Cortex of kidney (tissue), 1 donor: ENCODE measurements around the gene FRMD4B.
"Not testable (repeated sequence)": the region's sequence is repeated elsewhere in the genome, so short reads cannot be mapped to it uniquely, and the experiment has no call there.

Source experiments
- DNase-seq: peaks from one replicate; lab custom pipeline; 2025; lab: John Stamatoyannopoulos, UW

The FRMD4B gene

DNA sequence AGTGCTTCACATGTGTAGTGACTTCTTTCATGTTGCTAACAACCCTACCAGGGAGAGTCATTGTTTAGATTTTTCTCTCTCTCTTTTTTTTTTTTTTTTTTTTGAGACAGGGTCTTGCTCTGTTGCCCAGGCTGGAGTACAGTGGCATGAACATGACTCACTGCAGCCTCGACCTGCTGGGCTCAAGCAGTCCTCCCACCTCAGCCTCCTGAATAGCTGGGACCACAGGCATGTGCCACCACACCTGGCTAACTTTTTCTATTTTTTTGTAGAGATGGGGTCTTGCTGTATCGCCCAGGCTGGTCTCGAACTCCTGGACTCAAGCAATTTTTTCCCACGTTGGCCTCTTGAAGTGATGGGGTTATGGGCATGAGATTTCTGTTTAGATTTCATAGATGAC, 63.4 kb downstream of the FRMD4B start:
- DNase-seq: not testable (repeated sequence)

GRCh38 chr3:69322158-69322509, 63.8 kb downstream of the FRMD4B start:
- no peak for DNase-seq

- no peak for DNase-seq
Measured at GRCh38 chr3:69321301-69322157, 64.4 kb downstream of the FRMD4B start.

- DNase-seq: no peak
Measured at GRCh38 chr3:69320871-69321271, 65.0 kb downstream of the FRMD4B start.

DNA sequence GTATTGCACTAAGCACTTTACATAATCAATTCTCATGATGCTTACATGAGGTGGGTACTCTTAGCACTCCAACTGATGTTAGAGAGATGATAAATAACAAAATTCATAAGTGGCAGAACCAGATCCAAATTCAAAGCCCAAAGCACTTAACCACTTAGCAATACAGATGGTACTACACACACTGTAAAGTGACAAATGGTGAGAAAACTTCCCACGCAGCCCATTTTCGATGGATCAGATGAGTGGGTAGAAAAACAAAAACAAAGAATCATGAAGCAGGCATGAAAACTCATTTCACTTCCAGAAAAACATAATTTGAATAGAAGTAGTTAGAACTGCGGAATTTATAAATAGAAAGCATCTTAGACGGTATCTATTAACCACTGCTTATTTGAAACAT, 66.2 kb downstream of the FRMD4B start:
- DNase-seq: no peak

DNA sequence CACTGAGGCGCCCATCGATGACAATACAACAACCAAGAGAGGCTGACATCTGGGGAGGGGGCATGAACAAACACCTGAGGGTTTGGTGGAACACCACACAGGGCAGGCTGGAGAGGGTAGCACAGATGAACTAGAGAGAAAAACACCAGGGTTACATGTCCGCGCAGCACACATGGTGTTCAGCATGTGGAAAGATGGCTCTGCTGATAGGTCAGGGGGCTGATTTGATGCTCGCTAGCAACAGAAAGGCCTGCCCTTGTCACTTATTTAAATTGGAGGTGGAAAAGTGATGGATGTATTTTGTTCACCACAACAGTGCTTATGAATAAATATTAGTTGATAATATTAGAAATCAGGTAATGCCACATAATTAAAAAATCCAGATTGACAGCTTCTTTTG, 67.5 kb downstream of the FRMD4B start:
- DNase-seq: no peak

DNA sequence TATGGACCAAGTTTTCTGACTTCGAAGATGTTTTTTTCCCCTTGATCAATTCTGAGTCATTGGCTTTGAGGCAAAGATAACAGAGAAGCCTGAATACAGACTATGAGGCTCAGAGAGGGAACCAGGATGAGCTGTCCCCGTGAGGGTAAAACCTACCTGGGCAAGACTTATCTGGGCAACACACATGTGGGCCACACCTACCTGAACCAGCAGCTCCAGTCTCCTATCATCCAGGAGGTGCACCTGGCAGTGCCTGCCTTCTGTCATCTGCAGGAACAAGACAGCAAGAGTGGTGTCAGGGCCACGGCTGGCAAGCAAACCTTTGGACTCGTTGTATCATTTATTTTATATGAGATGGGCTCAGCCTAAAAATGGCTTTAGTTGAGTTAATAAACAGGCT, 72.6 kb downstream of the FRMD4B start:
- DNase-seq: no peak

DNA sequence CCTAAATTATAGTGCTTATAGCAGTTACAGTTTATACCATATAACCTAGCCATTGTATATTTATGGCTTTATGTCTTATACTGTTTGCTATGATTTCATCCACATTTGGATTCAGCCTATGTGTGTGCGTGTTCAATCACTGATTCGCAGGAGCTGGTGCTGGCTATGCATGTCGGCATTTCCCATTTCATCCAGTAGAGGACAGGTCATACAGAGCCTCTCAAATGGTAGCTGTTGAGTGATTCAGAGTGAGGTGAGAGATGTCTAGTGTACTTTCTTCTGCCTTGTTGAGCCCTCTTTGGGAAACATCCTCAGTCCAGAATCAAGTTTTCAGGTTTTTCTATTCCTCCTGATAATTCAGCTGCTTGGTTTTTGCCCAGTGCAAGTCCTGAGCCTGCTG, 76.1 kb downstream of the FRMD4B start:
- DNase-seq: no peak

DNA sequence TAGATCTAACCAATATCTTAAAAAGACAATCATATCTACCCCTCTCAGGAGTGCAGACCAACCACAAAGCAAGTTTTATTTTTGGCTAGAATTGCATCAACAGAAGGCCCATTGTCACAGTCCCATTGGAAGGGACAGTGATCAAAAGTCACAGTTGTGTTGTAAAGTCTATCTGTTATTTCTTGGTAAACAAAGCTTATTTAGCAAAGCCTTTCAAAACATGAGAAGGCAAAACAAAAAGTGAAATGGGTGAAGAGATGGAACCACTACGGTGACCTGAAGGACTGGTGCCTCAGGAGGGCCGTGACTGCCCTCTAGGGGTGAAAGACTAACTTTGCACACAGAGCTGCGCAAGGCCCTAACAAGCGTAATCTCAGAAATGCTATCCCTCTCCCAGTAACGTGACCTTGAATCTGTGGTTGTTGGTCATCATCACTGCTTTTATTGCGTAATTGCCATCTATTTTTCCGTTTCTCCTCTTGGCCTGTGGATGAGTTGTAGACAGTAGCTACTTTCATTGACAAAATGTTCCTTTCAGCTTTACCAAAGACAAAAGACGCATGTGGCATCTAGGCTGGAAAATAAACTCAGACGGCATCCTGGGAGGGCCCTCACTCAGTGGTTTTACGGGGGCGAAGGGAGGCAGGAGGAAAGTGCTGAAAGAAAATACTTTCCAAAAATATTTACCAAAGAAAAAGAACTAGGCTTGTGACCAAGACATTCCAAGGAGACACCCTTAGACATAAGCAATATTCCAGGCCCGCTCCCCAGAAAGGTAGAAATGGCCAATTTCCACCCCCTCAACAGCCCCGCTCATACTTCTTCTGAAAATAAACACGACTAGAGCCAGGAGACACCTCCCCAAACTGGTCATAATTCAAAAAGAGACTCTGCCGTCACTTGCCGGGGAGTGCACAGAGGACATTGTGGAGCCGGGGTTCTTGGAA, 79.4 kb downstream of the FRMD4B start:
- DNase-seq: no peak

DNA sequence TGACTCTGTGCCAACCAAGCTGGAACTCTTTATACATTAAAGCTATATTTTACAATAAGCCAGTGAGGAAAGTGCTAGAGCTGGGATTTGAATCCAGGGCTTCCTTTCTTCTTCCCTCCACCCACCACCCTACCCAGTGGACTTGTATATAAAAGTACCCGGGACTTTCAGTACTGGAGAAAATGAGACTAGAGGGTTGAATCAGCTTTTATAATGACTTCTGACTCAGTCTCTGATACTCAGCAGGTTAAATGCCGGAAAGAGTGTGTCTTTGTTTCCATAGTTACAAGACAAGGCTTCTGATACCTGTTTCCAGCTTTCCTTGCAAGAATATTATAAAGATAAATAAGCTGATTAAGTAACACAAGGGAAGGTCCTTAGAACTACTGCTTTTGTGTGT, 80.9 kb downstream of the FRMD4B start:
- no peak for DNase-seq

GRCh38 chr3:69304396-69304795, 81.5 kb downstream of the FRMD4B start:
- DNase-seq: no peak

GRCh38 chr3:69300296-69300695, 85.6 kb downstream of the FRMD4B start:
- no peak for DNase-seq

DNA sequence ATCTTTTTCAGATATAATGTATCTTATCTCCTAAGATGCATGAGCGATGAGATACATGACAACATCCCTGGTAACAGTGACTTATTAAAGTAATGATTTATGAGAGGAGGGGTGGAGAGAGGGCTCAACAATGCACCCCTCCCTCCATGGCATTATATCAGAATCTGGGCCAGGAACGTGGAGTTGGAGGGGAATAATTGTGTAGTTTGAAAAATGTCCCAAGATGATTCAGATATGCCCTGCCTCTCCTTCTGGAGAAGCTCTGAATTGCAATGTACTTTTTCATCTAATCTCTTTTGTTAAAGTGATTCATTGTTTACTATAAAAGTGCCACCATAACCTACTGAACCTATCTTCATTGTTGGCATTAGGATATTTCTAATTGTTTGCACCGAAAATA, 86.5 kb downstream of the FRMD4B start:
- no peak for DNase-seq

GRCh38 chr3:69297501-69297900, 88.4 kb downstream of the FRMD4B start:
- no peak for DNase-seq

GRCh38 chr3:69296995-69297394, 88.9 kb downstream of the FRMD4B start:
- no peak for DNase-seq

GRCh38 chr3:69294014-69294766, 91.7 kb downstream of the FRMD4B start:
- DNase-seq: no peak

GRCh38 chr3:69292959-69293574, 92.8 kb downstream of the FRMD4B start:
- no peak for DNase-seq

GRCh38 chr3:69292185-69292584, 93.7 kb downstream of the FRMD4B start:
- DNase-seq: no peak

GRCh38 chr3:69290430-69290829, 95.5 kb downstream of the FRMD4B start:
- no peak for DNase-seq

DNA sequence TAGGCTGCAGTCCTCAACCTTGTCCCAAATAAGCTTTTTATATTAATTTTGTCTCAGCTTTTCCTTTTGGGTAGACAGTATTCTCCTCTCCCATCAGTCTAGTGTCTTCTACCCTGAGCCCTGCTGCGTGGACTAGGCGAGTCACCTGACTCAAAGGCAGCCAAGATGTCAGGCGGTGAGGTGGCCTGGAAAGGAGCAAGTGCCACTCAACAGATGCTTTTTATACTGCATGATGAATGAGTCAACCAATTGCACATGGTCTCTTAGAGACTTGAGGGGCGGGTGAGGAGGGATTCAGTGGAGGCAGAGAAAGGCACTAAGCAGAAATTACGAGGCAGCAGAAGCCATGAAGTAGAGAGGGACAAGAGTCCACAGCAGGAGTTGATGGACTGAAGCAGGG, 95.9 kb downstream of the FRMD4B start:
- no peak for DNase-seq

GRCh38 chr3:69288161-69288895, 97.6 kb downstream of the FRMD4B start:
- no peak for DNase-seq
